Nephron (organoid): ENCODE measurements around the gene VSTM2B.

Source experiments
- H3K27ac Mint-ChIP-seq, 3 experiments: 2 replicates each; pipeline ENCODE4 v1.8.0; 2020; ENCODE audit warnings: mixed read lengths in 3 of 3, mild to moderate bottlenecking in 2 of 3, moderate library complexity in 1 of 3
- H3K27me3 Mint-ChIP-seq: 2 replicates; pipeline ENCODE4 v1.8.0; 2021; ENCODE audit warnings: low read depth, mild to moderate bottlenecking, moderate library complexity, mixed read lengths
- H3K36me3 Mint-ChIP-seq: 2 replicates; pipeline ENCODE4 v1.8.0; 2020; ENCODE audit warnings: low read depth, mixed read lengths
- H3K4me1 Mint-ChIP-seq: 2 replicates; pipeline ENCODE4 v1.8.0; 2020; ENCODE audit warnings: mixed read lengths
- H3K4me3 Mint-ChIP-seq, 3 experiments: 2 replicates each; pipeline ENCODE4 v1.8.0; 2020; ENCODE audit warnings: mild to moderate bottlenecking in 3 of 3, mixed read lengths in 3 of 3, moderate library complexity in 2 of 3
- H3K9me3 Mint-ChIP-seq: 2 replicates; pipeline ENCODE4 v1.8.0; 2020; ENCODE audit warnings: mixed read lengths
- TF ChIP-seq, protein P1 (sequence below), 3 experiments: fragments of 200-600 bp; sonication (generic); IDR thresholded peaks; one replicate each; pipeline ENCODE4 v1.5.0; 2021; ENCODE audit warnings: antibody characterized with exemption in 3 of 3; ENCODE audit not compliant: unreplicated experiment in 3 of 3

The VSTM2B gene

GRCh38 chr19:29576761-29577648 is 51.2 kb downstream of the VSTM2B start:
- Mint-ChIP-seq H3K9me3 (peaks cover 4% of the 10 kb centered on the region), H3K27ac (no peak overlapping the region), H3K27me3 (peaks cover 82% of the 10 kb centered on the region), H3K36me3 (no peaks in the 10 kb centered on the region), H3K4me3 (no peak overlapping the region), H3K4me1 (peaks cover 12% of the 10 kb centered on the region)
- TF ChIP-seq, protein P1, sequence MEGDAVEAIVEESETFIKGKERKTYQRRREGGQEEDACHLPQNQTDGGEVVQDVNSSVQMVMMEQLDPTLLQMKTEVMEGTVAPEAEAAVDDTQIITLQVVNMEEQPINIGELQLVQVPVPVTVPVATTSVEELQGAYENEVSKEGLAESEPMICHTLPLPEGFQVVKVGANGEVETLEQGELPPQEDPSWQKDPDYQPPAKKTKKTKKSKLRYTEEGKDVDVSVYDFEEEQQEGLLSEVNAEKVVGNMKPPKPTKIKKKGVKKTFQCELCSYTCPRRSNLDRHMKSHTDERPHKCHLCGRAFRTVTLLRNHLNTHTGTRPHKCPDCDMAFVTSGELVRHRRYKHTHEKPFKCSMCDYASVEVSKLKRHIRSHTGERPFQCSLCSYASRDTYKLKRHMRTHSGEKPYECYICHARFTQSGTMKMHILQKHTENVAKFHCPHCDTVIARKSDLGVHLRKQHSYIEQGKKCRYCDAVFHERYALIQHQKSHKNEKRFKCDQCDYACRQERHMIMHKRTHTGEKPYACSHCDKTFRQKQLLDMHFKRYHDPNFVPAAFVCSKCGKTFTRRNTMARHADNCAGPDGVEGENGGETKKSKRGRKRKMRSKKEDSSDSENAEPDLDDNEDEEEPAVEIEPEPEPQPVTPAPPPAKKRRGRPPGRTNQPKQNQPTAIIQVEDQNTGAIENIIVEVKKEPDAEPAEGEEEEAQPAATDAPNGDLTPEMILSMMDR (IDR thresholded peaks at IDR 0.05; ENCODE audit: unreplicated experiment in 3 of 3), result no peak

GRCh38 chr19:29577649-29577963 is 51.8 kb downstream of the VSTM2B start:
- Mint-ChIP-seq H3K9me3 (peaks cover 4% of the 10 kb centered on the region), H3K27ac (no peak overlapping the region), H3K4me1 (peaks cover 12% of the 10 kb centered on the region), H3K4me3 (no peak overlapping the region), H3K27me3 (peaks cover 80% of the 10 kb centered on the region), H3K36me3 (no peaks in the 10 kb centered on the region)
- TF ChIP-seq, protein P1 (IDR thresholded peaks at IDR 0.05; ENCODE audit: unreplicated experiment in 3 of 3), result no peak

- TF ChIP-seq, protein P1 (IDR thresholded peaks at IDR 0.05; ENCODE audit: unreplicated experiment in 3 of 3), result no peak
Measured at GRCh38 chr19:29578349-29578748, 52.6 kb downstream of the VSTM2B start.

GRCh38 chr19:29579308-29579910 is 53.6 kb downstream of the VSTM2B start:
- Mint-ChIP-seq H3K9me3 (peaks cover 4% of the 10 kb centered on the region), H3K4me1 (peaks cover 12% of the 10 kb centered on the region), H3K27ac (no peak overlapping the region), H3K4me3 (no peak overlapping the region), H3K27me3 (peaks cover 75% of the 10 kb centered on the region), H3K36me3 (no peaks in the 10 kb centered on the region)
- TF ChIP-seq, protein P1 (IDR thresholded peaks at IDR 0.05; ENCODE audit: unreplicated experiment in 3 of 3), result no peak

More at GRCh38 chr19:29578349-29578748, 52.6 kb downstream of the VSTM2B start:
- Mint-ChIP-seq H3K36me3 (no peaks in the 10 kb centered on the region), H3K27me3 (peaks cover 78% of the 10 kb centered on the region), H3K9me3 (peaks cover 4% of the 10 kb centered on the region), H3K4me3 (no peak overlapping the region), H3K27ac (no peak overlapping the region), H3K4me1 (peaks cover 12% of the 10 kb centered on the region)

GRCh38 chr19:29581398-29581797 is 55.6 kb downstream of the VSTM2B start:
- TF ChIP-seq, protein P1 (IDR thresholded peaks at IDR 0.05; ENCODE audit: unreplicated experiment in 3 of 3), result no peak
- no peaks in the 10 kb centered on the region for H3K36me3 Mint-ChIP-seq

More at GRCh38 chr19:29581398-29581797, 55.6 kb downstream of the VSTM2B start:
- peaks cover 4% of the 10 kb centered on the region for H3K9me3 Mint-ChIP-seq
- peaks cover 55% of the 10 kb centered on the region for H3K27me3 Mint-ChIP-seq
- H3K4me3 Mint-ChIP-seq, result no peak overlapping the region
- peaks cover under 1% of the 10 kb centered on the region for H3K4me1 Mint-ChIP-seq
- H3K27ac Mint-ChIP-seq, result no peak overlapping the region
